ENCODE data around the gene MPRIP.
"Not testable (repeated sequence)": the region's sequence is repeated elsewhere in the genome, so short reads cannot be mapped to it uniquely, and the experiment has no call there.

The MPRIP gene

GRCh38 chr17:17042384-17042736, at the start of gene MPRIP:
Gene MPRIP, plus strand, starts transcription at chr17:17042457. Its CDS starts 392 bp downstream, at chr17:17042849.
- DNase-seq (ENCODE audit: low read depth), result no peak

GRCh38 chr17:16994631-16995030, 47.6 kb upstream of the MPRIP start:
- DNase-seq (ENCODE audit: low read depth), result no peak

- no peak for DNase-seq (ENCODE audit: low read depth)
Observed at GRCh38 chr17:16995930-16996329, 46.3 kb upstream of the MPRIP start.

- DNase-seq (ENCODE audit: low read depth), result not testable (repeated sequence)
Observed at GRCh38 chr17:16996726-16997125, 45.5 kb upstream of the MPRIP start.

GRCh38 chr17:16997514-16998429, 44.5 kb upstream of the MPRIP start:
- no peak for DNase-seq (ENCODE audit: low read depth)

- DNase-seq (ENCODE audit: low read depth), result no peak
Observed at GRCh38 chr17:16999931-17000625, 42.2 kb upstream of the MPRIP start.

- DNase-seq (ENCODE audit: low read depth), result no peak
Observed at GRCh38 chr17:17001076-17001777, 41.0 kb upstream of the MPRIP start.

- peak; percentile 78 for DNase-seq (ENCODE audit: low read depth)
Observed at GRCh38 chr17:17001874-17002520, 40.3 kb upstream of the MPRIP start.

- not testable (repeated sequence) for DNase-seq (ENCODE audit: low read depth)
Observed at GRCh38 chr17:17002731-17003715, 39.2 kb upstream of the MPRIP start.

GRCh38 chr17:17004251-17004996, 37.8 kb upstream of the MPRIP start:
- no peak for DNase-seq (ENCODE audit: low read depth)

GRCh38 chr17:17004997-17005614, 37.2 kb upstream of the MPRIP start:
- DNase-seq (ENCODE audit: low read depth), result not testable (repeated sequence)

GRCh38 chr17:17007891-17008290, 34.4 kb upstream of the MPRIP start:
- DNase-seq (ENCODE audit: low read depth), result not testable (repeated sequence)

- DNase-seq (ENCODE audit: low read depth), result not testable (repeated sequence)
Observed at GRCh38 chr17:17008621-17009397, 33.4 kb upstream of the MPRIP start.

GRCh38 chr17:17009972-17010371, 32.3 kb upstream of the MPRIP start:
- DNase-seq (ENCODE audit: low read depth), result not testable (repeated sequence)

GRCh38 chr17:17010545-17011034, 31.7 kb upstream of the MPRIP start:
- not testable (repeated sequence) for DNase-seq (ENCODE audit: low read depth)

GRCh38 chr17:17011043-17011907, 31.0 kb upstream of the MPRIP start:
- DNase-seq (ENCODE audit: low read depth), result not testable (repeated sequence)
